Kasumi-1 (cell line): ENCODE measurements around the gene CPNE8.

Source experiments
- DNase-seq, 2 experiments: peaks; one replicate each; lab custom pipeline; 2025; lab: John Stamatoyannopoulos, UW

CPNE8 gene

GRCh38 chr12:38728894-38729293 is 176.5 kb downstream of the CPNE8 start:
- no peak for DNase-seq

GRCh38 chr12:38721611-38722252 is 183.7 kb downstream of the CPNE8 start:
- DNase-seq, result no peak

- no peak for DNase-seq
These were observed 184.7 kb downstream of the CPNE8 start for GRCh38 chr12:38720661-38721060.

- no peak for DNase-seq
These were observed 192.1 kb downstream of the CPNE8 start for GRCh38 chr12:38713294-38713693.

- no peak for DNase-seq
These were observed 194.3 kb downstream of the CPNE8 start for GRCh38 chr12:38711054-38711453.

- no peak for DNase-seq
These were observed 196.9 kb downstream of the CPNE8 start for GRCh38 chr12:38708466-38708865.

- DNase-seq, result no peak
These were observed 197.7 kb downstream of the CPNE8 start for GRCh38 chr12:38707648-38708047.

- DNase-seq, result no peak
These were observed 208.1 kb downstream of the CPNE8 start for GRCh38 chr12:38697289-38697688.

GRCh38 chr12:38695057-38695456 is 210.3 kb downstream of the CPNE8 start:
- DNase-seq, result no peak

- DNase-seq, result no peak
These were observed 214.2 kb downstream of the CPNE8 start for GRCh38 chr12:38691164-38691563.

GRCh38 chr12:38690646-38691045 is 214.7 kb downstream of the CPNE8 start:
- no peak for DNase-seq

GRCh38 chr12:38689704-38690103 is 215.7 kb downstream of the CPNE8 start:
- no peak for DNase-seq

- DNase-seq, result no peak
These were observed 216.2 kb downstream of the CPNE8 start for GRCh38 chr12:38689195-38689594.

GRCh38 chr12:38682521-38682920 is 222.9 kb downstream of the CPNE8 start:
- DNase-seq, result no peak

GRCh38 chr12:38669530-38669929 is 235.9 kb downstream of the CPNE8 start:
- DNase-seq, result peak; percentile 49 to 53

GRCh38 chr12:38669081-38669480 is 236.3 kb downstream of the CPNE8 start:
- no peak for DNase-seq

GRCh38 chr12:38666425-38666824 is 239.0 kb downstream of the CPNE8 start:
- no peak for DNase-seq

- peak; percentile 18 to 51 for DNase-seq
These were observed 240.6 kb downstream of the CPNE8 start for GRCh38 chr12:38664661-38665269.

- no peak for DNase-seq
These were observed 242.6 kb downstream of the CPNE8 start for GRCh38 chr12:38662829-38663228.

GRCh38 chr12:38653650-38654049 is 251.7 kb downstream of the CPNE8 start:
- DNase-seq, result no peak

- no peak for DNase-seq
These were observed 256.6 kb downstream of the CPNE8 start for GRCh38 chr12:38648813-38649212.

GRCh38 chr12:38646146-38646545 is 259.2 kb downstream of the CPNE8 start:
- no peak for DNase-seq

GRCh38 chr12:38639625-38640024 is 265.8 kb downstream of the CPNE8 start:
- no peak for DNase-seq

GRCh38 chr12:38638401-38638800 is 267.0 kb downstream of the CPNE8 start:
- no peak for DNase-seq
